HG03103 (cell line): ENCODE results near the gene C17orf113.

Source experiments
- ATAC-seq: cut with Tn5 transposase; IDR thresholded peaks from one replicate; pipeline ENCODE4 v1.9.1; 2021; ENCODE audit warnings: low read depth; ENCODE audit not compliant: unreplicated experiment

The C17orf113 gene

DNA sequence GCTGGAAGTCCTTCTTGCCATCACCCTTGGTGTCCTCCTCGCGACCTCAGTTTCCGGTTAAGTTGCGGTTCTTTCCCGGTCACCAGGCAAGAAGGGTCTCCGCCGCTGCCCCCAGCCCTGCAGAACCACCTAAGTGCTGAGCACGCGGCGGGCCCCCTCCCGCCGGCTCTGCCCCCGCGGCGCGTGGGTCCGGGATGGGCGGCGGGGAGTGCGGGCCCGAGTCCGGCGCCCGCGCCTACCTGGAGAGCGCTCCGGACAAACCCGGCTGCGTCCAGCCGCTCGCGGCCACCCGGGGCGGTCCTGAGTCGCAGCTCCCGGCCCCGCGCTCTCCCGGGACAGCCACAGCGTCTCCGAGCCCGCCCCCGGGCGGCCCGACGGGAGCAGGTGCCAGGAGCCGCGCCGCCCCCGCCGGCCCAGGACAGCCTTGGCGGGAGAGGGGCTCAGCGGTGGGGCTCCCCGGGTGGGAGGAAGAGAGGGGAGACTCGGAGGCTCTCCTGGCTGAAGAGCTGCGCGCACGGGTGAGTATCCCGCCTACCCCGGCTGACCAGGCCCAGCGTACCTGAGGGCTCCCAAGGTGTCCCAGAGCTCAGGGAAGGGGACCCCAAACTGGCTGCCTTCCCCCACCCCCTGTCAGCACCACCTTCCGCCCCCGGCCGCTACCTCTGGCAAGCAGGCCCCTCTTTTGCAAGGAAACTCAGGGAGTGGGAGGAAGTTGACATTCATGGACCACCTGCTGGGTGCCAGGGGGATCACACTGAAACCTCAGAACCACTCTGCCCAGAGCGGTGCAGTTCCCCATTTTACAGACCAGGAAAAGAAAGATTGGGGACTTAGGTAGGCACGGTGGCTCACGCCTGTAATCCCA lies 22.2 kb upstream of the C17orf113 start:
- no peak for ATAC-seq

DNA sequence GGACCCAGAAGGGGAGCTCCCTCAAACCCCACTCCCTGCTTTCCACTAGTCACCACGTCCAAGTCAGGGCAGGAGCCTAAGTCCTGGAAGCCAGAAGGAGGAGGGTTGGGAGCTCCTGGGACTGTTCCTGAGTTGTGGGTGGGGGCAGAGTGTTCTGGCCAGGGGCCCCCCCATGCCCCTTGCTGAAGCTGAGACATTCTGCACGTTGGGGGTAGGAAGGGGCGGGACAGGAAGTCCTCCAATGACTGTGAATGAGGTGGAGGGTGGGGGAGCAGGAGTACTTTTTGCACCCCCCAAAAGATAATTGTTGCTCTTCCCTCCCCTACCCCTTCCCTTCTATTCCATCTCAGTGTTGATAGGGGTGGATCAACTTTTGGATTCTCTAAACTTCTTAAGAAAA lies 21.4 kb upstream of the C17orf113 start:
- ATAC-seq: no peak

DNA sequence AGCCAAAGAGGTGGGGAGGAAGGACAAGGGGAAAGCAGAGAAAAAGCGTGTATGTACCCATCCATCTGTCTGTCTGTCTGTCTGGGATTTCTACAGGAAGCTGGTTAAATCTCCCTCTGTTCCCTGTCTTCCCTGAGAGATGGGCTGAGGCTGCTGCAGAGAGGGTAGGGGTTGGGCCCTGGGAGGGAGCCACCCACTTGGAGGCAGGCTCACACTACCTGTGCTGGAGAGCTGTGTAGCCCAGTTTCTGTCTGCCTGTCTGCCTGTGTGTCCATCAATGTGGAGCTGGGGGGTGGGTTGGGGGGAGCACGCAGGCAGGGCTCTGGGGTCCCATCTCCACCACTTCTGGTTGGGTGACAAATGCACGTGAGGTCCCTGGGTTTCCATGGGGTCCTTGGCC lies 18.6 kb upstream of the C17orf113 start:
- ATAC-seq: no peak

DNA sequence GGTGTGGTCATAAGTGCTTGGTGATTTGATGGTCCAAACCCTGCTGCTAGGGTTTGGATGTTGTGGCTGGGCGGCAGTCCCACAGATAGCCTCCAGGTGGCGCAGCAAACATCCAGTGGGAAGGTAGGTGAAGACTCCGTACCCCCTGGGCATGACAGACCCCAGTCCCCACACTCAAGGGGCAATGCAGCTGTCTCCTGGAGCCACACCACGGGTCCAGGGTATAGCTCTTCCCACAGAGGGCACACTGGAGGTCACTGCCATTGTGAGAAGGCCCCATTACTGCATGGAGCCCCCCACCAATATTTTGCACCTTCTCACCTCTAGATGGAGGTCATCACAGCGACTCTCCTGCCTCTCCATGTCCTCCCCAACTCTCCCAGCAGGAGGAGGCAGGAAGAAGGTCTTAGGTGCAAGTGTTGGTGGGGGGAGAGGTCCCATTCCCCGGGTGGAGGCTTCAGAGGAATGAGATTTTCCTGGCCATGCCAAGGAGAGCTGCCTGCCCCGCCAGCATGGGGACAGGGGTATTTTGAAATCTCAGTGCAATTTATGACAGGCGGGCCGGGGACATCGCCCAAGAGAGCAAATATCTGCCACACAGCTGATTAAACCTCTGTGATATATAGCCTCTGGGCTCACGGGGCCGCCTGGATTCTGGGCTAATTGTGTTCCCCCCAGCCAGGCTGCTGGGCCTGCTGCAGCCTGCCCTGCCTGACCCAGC lies 17.1 kb upstream of the C17orf113 start:
- no peak for ATAC-seq

DNA sequence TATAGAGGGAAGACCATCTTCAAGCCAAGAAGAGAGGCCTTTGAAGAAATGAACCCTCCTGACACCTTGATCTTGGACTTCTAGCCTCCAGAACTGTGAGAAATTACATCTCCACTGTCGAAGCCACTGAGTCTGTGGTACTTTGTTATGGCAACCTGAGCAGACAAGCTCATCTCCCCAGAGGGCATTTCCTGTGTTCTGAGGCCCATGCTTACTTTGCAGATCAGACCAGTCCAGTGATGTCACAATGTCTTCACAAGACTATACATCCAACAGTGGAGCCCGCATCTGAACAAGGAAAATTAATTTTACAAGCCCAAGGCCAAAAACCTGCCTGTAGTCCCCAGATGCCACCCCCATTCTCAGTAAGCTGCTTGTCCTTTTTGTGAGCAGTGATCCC lies 14.8 kb upstream of the C17orf113 start:
- ATAC-seq: no peak

DNA sequence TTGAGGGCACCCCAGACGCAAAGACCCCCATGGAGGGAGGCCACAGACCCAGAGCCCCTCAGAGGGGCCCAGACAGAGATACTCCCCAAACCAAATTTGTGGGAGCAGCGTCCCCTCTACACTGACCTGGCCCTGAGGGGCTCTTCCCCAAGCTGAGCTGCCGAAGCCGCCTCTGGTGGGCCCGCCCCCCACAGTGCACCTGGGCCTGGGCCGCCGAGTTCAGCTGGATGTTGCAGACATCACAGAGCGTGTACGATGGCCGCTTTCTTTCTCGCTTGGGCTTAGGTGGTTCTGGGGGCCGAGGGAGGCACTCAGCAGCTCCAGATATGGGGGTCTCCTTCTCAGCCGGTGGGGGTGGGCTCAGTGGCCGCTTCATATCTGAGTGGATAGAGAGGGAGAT lies 12.3 kb upstream of the C17orf113 start:
- no peak for ATAC-seq

DNA sequence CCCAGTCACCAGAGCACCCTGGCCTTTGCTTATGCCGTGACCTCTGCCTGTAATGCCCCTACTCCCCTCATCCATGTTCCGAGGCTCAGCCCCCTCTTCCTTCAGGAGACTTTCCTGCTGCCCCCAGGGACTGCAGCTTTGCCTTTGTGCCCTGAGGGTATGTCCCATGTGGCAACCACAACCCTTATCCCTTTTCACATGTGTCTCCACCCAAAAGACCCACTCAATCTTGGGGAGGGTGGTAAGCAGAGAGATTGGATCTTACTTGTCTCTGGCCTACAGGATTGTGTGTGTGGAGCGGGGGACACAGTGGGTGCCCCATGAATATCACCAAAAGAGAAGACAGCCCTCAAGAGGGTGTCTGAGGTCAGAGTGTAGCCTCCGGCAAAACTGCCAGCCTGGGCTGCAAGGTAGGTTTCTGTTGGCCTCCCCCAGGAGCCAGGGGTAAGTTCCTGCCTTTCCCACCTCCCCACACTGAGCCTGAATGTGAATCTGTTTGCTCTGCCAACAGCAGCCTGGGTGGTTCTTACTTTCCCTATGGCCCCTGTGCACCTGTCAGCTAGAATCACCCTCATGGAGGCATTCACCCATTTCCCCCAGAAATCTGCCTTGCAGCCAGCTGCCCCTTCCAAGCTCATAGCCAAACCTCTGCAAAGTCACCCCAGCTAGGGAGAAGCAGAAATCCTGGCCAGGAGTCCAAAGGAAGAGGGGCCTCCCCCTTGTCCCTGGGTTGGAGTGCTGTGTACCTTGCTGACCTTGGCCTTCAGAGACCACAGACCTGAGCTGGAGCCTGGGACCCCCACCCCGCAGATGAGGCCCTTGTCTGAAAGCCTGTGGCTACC lies 11.5 kb upstream of the C17orf113 start:
- no peak for ATAC-seq

DNA sequence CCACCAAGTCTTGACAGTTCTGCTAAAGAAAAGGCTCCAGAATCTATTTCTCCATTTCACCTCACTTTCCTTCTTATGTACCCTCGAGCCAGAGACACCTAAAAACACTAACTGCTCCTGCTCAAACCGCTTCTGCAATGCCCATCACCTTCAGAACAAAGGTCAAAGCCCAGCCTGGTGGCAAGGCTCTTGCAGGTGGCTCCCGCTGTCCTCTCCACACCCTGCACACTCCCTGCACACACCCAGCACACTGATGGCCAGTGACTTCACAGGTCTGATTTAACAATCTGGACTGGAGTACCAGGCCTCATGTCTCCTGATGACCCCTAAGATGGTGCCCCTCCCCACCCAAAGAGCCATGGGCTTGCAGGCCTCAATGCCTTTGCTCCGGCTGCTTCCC lies 9.8 kb upstream of the C17orf113 start:
- no peak for ATAC-seq

DNA sequence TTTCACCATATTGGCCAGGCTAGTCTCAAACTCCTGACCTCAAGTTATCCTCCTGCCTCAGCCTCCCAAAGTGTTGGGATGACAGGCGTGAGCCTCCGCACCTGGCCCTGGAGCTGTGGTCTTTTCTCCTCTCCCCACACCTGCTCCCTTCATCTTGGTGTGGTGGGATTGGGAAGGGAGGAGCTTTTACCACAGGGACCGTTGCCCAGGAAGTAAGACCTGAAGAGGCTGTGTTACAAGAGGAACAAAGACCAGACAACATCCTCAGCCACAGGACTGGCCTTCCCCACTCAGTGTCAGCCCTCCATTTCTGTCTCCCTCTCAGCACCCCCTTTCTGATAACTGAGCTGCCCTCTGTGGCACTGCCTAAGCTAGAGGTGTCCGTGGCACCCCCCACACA lies 9.4 kb upstream of the C17orf113 start:
- no peak for ATAC-seq

DNA sequence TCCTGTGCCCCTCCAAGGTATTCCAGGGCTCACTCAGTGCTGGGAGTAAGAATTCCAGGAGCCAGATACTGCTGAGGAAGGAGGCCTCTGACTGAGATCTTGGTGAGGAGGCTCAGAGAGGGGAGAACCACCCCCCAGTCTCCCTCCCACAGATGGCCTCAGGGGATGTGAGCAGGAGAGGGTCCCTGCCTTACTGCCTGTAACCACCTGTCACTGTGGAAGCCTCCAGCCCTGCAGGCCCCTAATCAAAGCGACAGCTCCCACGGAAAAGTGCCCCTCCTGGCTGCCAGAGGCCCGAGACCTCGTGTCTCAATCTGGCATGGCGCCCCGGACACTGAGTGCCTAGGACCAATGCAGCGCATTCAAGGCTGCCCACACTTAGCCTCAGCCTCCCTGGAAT lies 7.7 kb upstream of the C17orf113 start:
- ATAC-seq: no peak

DNA sequence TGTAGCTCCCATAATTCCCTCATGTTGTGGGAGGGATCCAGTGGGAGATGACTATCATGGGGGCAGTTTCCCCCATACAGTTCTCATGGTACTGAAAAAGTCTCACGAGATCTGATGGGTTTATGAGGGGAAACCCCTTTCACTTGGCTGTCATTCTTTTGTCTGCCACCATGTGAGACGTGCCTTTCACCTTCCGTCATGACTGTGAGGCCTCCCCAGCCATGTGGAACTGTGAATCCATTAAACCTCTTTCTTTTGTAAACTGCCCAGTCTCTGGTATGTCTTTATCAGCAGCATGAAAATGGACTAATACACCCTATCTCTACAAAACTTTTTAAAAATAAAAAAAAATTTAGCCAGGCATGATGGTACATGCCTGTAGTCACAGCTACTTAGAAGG lies 6.2 kb upstream of the C17orf113 start:
- no peak for ATAC-seq

DNA sequence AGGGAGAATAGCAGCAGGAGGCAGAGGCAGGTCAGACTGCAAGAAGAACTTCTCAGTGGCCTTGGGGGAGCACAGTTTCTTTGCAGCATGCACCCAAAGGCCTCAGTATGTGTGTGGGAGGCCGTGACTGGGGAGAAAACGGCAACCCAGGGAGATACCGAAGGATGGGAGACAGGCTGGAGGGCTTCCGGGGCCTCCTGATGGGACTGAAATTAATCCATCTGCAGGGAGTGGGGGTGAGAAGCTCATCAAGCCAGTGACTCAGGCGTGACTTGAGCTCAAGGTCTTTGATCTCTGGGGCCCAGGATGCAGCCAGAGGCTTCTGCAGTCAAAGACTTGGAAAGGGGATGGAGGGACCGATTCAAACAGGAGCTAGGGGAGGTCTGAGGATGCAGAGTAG lies 5.1 kb upstream of the C17orf113 start:
- ATAC-seq: no peak

DNA sequence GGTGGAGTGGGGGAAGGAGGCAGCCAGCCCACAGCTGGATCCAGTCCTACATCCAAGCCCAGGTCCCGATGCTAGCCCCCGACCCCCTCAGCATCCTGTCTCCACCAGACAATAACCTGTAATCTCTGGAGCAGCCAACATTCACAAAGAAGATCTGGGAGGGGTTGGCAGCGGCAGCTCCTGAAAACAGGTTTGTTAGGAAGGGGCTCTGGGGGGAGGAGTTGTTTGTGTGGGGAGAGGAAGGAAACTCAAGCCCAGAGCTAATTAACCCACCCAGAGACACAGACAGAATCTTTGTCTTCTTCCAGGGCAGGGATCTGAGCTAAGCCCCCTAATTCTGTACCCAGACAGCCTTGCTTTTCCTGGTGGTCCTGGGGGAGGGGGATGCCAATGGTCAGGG lies 4.6 kb upstream of the C17orf113 start:
- ATAC-seq: no peak

DNA sequence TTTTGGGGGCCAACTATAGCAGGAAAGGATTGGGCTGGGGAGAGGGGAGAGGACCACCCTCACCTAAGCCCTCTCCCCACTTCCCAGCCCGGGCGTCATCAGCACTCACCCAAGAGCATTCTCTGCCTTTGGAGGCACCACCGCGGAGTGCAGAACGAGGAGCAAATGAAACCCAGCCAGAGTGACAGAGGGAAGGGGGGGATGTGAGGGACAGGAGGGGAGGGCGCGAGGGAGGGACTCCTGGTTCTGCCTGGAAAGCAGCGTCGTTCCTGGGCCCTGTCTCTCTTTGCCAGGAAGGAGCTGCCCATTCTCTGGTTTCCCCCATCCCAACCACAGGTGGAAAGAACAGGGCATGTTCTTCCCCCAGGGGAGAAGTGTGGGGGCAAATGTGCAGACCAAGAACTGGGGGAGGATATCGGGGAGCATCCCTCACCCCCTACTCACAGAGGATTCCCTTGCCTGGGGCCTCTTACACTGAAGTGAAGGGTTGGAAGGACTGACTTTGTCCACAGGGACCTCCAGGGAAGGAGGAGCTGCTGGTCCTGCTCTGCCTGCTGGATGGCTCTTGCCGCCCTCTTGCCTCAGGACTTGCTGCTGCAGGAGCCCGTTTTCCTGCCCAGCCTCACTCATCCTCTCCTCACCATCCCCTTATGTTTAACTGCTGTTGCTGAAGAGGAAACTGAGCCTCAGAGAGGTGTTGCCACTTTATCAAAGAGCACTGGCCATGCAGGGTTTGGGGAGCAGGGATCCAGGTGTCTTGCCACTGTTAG lies 3.5 kb upstream of the C17orf113 start:
- ATAC-seq: no peak

DNA sequence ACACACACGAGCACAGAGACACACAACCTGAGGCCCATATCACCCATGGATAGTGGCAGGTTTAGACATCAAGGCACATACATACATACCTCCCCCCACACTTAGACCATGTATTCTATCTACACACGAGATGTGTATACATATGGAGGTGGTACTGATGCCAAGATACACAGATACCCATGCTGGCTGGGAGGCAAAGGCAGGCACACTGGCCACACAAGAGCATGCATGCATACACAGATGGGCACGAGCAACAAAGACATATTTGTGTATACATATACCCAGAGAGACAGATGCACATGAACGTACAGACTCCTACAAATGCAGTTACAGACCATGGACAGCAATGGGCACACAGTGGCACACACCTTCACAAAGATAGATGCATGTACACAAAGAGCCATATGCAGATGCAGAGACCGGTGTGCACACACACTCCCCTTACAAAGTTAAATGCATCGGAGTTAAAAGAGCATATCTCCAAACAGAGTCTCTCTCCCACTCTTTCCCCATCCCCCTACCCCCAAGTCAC lies 2.0 kb upstream of the C17orf113 start:
- no peak for ATAC-seq

DNA sequence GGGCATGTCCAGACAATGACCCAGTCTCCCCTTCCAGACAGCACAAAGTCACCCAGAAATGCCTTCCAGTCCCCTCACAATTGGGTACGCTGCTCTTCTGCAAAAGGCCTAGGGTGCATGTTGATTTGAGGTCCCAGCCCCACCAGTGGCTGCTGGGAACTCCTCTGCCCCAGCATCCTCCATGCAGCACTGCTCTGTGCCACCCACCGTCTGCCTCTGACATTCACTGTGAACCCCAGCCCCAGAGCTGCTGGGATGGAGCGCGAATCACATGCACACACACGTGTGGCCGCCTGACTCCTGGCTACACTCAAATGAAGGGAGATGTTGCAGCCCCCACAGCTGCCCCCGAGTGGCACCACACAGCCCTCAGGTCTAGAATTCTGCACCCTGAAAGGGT lies 1.2 kb upstream of the C17orf113 start:
- ATAC-seq: no peak

DNA sequence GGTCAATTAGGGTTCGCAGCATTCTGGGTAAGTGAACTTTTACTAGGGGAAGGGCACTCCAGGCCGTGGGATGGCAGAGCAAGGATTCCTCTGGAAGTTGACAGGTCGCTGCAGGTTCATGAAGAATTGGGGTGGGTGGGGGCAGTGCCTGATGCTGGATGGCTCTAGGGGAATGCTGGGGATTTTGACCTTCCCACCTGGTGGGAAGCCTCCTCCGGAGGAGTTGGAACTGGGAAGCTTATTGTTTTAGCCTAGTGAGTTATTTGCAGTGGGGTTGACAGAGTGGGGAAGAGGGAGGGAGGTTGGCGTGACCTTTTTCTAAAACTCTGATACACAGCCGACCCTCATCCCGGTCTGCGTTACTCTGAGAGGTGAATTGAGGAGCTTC lies 606 bp upstream of the C17orf113 start:
- no peak for ATAC-seq

DNA sequence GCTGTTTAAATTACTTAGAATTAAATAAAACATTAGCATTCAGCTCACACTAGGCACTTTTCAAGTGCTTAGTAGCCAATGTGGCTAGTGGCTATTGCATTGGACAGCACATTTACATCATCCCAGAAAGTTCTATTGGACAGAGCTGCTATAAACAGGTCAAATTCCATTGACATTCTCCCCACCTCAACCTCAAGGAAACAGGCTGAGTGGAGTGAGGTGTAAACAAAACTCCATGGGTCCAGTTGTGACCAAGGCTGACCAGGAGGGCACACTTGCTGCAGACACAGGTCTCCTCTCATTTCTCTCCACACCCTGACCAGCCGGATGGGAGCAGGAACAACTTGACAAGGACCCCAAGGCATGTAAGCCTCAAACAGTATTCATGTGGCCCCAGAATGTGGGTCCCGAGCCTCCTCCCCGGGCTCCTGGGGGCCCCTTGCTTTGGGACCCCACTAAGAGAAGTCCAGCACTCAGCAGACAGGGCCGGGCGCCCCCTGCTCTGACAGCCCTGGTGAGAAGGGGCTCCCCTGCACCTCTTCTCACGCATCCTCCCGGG lies 488 bp downstream of the C17orf113 start:
- ATAC-seq: no peak

DNA sequence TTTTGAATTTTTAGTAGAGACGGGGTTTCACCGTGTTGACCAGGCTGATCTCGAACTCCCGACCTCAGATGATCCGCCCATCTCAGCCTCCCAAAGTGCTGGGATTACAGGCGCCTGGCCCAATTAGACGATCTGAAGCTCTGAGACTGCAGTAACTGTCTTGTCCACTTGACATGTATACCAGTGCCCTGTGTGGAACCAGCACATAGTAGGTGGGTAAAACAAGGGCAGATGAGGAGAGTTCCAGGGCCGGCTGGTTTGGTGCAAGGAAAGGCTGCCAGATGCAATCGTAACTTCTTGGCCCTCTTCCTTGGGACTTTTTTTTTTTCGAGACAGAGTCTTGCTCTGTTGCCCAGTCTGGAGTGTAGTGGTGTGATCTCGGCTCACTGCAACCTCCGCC lies 3.1 kb downstream of the C17orf113 start:
- no peak for ATAC-seq

DNA sequence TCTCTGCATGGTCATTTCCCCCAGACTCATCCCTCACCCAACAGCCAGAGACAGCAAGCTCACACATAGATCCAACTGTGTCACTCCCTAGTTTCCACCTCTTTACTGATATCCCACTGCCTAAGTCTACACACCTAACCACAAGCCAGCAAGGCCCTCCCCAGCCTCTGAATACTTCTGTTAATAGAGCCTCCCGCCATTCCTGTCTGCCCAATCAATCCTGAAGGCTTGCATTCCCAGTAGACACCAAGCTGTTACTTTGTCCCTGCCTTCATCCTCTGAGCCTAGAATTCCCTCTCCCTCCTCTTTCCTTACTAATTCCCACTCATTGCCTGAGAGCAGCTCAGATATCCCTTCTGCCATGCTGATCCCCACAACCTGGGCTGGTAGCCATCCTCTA lies 4.7 kb downstream of the C17orf113 start:
- no peak for ATAC-seq
